Stimulated activated CD8-positive, alpha-beta memory T cell treated with anti-CD3 and anti-CD28 coated beads, Interleukin-4, amount 100 ng/mL, for 1 hour (primary cell): ENCODE results near the gene CEP152.
"Not testable (repeated sequence)": the region's sequence is repeated elsewhere in the genome, so short reads cannot be mapped to it uniquely, and the experiment has no call there.

Experiments used
- DNase-seq, 2 donors: peaks; one replicate each; pipeline ENCODE4 v3.0.0-alpha.2; 2020; ENCODE audit warnings: low read depth in 2 of 2, low spot score in 1 of 2

The CEP152 gene, protein sequence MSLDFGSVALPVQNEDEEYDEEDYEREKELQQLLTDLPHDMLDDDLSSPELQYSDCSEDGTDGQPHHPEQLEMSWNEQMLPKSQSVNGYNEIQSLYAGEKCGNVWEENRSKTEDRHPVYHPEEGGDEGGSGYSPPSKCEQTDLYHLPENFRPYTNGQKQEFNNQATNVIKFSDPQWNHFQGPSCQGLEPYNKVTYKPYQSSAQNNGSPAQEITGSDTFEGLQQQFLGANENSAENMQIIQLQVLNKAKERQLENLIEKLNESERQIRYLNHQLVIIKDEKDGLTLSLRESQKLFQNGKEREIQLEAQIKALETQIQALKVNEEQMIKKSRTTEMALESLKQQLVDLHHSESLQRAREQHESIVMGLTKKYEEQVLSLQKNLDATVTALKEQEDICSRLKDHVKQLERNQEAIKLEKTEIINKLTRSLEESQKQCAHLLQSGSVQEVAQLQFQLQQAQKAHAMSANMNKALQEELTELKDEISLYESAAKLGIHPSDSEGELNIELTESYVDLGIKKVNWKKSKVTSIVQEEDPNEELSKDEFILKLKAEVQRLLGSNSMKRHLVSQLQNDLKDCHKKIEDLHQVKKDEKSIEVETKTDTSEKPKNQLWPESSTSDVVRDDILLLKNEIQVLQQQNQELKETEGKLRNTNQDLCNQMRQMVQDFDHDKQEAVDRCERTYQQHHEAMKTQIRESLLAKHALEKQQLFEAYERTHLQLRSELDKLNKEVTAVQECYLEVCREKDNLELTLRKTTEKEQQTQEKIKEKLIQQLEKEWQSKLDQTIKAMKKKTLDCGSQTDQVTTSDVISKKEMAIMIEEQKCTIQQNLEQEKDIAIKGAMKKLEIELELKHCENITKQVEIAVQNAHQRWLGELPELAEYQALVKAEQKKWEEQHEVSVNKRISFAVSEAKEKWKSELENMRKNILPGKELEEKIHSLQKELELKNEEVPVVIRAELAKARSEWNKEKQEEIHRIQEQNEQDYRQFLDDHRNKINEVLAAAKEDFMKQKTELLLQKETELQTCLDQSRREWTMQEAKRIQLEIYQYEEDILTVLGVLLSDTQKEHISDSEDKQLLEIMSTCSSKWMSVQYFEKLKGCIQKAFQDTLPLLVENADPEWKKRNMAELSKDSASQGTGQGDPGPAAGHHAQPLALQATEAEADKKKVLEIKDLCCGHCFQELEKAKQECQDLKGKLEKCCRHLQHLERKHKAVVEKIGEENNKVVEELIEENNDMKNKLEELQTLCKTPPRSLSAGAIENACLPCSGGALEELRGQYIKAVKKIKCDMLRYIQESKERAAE (N-terminal part only)

DNA sequence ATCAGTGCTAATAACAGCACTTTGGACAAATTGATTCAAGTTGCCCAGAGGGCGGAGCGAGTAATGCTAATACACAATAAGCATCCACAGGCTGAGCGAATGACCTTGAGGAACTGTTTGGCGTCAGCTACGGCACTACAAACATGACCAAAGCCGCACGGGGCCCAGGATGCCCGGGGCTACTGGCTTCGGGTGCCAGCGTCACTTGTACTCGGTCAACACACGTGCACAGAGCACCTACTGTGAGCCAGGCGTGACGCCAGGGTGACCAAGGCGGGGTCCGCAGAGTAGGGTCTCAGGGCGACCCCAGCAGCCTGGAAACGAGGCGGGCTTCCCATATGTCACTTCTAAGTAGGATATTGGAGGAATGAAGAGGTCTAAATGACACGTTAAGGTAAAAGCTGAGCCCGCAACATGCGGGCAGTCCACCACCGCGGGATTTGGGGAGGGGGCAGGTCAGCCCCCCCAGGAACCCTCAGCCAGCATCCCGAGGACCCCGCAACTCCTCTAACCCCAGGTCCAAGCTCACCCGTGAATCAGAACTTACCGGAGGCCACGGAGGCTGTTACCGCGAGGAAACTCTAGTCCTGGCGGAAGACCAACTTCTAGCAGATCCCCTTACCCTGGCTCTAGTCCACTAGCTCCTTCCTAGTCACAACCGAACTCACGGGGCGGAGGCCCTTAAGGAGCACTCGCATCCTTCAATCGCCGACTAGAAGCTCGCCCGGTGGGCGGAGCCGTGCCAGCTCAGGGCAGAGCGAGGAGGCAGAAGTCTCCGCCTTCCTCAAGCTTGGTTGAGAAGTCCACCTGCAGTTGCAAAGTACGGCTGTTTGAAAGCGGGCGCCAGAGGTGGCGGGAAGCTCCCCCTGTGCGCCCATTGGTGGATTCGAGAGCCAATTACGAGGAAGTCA is at the start of gene CEP152:
Gene CEP152 (minus strand): TSS at position 656 of the 911 bp plus-strand sequence. CDS start 5,420 bp downstream, outside the sequence.
- DNase-seq: peak; percentile 95 to 96

DNA sequence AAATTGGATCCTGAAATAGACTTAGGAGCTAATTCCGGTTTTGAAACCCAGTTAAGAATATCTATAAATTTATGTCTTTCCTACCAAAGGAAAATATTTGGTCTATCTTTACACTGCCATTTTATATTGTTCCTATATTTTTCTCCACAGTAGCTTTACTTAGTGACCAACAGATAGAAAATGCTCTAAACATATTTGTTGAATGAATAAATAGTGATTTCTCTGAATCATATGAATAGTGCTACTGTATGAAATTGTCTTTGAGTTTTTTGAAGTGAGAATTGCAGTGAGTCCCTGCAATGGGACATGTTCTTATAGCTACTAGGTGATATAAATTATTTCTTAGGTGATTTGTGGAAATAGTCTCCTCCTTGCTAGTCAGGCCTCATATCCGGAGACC is 48.6 kb upstream of the CEP152 start:
- DNase-seq: no peak

DNA sequence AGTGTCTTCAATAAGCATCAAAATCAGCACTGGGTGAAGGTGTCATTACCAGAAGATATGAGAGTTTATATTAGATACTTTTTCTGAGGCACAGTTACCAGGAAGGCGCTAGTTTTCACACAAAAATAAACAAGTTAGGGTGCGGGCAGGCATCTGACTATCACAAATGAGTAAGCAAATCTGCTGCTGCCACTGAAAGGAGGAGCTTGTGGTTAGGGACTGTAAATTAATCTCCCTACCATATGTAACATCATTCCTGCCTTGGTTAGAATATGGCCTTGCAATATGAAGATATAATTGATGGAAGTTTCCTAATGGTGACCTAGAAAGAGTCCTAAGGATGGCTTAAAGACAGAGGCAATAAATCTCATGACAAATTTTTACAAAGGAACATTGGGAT is 47.5 kb upstream of the CEP152 start:
- no peak for DNase-seq

DNA sequence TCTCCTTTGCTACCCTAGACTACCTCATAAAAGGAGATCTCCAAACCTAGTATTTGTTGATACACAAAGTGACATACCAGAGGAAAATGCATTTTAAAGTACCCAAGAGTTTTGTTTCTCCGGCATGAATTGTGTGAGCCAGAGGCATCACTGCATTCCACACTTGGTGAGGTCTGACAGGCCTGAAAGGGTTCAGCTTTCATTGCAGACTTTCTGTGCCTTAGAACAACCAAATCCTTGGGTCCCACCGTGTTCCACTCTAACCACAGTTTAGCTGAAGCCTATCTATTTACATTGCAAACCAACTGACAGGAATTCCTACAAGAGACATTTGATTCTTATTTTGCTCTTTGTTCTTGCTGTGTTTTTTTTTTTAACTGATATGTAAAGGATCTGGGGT is 46.1 kb upstream of the CEP152 start:
- no peak for DNase-seq

DNA sequence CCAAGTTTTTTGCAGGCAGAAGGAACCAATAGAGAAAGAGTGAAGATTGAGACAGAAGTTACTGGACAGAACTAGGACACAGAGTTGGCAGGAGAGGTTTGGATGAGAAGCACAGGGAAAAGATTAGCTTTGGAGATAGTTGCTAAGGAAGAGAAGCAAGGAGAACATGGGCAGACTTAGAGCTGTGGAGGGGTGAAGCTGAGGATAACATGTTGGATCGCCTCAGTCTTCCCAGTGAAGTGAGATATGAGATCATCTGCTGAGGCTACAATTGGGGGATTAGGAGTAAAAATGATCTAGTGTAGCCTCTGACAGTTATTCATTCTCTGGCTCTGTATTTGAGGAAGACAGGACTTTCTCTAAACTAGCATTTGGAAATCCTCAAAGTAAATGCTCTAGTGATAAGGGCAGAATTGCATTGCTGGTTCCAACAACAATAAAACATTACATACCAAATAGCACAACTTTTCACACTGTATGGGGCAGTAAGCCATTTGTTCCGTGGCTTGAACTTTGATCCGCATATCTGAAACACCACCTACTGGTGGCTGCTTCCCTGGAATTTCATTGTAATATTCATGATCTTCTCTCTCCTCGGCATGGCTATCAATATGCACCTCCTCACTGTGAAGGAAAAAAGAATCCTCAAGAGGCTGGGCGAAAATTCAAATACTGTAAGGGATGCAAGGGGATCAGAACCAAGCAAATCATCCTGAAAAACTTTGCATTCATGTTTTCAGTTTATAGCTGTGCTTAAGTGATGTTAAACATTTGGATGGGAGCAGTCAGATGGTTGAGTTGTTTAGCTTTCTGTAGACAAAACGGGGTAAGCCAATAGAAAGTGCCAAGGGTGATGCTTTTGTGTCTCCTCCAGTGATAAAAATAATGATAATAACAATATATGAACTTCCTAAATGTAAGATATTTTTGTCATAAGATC is 44.9 kb upstream of the CEP152 start:
- DNase-seq: no peak

DNA sequence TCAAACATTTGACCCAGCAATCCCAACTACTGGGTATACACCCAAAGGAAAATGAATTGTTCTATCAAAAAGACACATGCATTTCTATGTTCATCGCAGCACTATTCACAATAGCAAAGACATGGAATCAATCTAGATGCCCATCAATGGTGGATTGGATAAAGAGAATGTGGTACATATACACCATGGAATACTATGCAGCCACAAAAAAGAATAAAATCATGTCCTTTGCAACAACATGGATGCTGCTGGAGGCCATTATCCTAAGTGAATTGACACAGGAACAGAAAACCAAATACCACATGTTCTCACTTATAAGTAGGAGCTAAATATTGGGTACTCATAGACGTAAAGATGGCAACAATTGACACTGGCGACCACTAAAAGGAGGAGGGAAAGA is 43.6 kb upstream of the CEP152 start:
- DNase-seq: not testable (repeated sequence)

DNA sequence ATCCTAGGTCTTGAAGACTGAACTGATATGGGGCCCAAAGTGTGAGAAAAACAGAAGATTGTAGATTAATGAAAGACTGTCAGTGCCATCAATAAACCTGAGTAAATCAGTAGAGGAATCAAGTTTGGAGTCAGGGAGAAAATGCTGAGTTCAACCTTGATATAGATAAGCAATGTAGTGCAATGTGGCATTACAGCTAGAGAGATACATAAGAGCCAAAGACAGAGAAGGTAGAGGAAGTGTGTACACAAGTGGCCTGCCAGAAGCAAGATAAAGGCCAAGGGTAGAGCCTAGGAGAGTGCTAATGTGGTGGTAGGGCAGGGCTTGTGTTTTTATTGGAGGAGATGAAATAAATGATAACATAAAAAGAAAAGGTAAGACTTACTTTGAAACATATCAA is 41.1 kb upstream of the CEP152 start:
- no peak for DNase-seq

DNA sequence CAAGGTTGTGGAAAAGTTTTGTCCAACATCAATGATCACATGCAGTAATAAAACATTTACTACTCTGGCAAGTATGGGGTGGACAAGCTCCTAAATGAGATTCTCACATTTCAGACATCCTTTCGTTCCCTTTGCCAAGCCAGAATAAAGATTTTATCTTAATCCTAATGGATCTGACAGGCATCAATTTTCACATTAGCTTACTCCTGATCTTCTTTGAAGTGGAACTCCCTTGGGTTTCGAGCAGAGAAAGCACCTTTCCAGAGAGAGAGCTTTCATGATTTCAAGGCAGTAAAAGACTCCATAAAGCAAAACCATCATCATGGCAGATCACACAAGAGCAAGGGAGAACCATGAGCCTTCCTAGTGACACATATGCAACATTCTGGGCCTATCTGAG is 39.8 kb upstream of the CEP152 start:
- DNase-seq: no peak

DNA sequence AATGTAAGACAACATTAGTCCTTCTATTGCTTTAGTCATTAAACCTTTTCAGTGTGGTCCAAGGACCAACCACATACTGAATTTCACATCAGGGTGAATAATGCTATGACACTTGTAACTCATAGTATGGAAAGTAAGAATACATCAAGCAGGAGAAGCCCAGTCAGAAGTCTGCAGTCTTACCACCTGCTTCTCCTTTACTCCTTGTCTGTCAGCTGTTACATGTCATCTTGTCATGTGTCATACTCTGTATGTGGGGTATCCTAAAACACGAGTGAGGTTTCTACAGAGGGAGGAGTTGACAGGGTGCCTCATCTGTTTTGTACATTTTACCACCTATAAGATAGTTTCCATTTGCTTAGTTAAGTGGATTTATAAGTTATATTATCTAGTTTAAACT is 34.3 kb upstream of the CEP152 start:
- DNase-seq: no peak

DNA sequence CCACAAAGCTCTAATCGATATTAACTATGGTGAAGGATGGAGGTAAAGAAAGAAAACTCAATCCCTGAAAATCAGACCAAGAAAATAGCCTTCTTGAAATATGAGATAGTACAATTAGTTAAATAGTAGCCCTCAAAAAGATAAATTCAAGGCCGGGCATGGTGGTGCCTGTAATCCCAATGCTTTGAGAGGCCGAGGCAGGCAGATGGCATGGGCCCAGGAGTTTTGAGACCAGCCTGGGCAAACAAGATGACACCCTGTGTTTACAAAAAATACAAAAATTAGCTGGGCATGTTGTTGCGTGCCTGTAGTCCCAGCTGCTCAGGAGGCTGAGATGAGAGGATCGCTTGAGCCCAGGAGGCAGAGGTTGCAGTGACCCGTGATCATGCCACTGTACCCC is 31.6 kb upstream of the CEP152 start:
- DNase-seq: no peak

DNA sequence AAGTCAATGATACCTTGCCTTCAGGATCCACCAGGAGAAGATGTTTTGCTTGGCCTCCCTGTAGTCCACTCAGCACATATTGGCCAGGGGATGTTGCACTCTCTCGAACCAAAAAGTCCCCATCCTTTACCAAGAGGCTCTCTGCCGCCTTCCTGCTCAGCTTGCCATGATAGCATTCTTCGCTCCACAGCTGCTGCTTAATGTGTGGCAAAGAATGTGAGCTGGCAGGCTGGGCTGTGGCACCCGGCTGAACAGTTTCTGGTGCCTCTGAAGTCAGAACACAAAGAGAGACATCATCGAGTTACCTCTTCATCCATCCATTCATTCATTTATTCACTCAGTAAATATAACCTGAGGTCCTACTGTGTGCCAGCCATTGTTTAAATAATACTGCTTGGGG is 23.9 kb upstream of the CEP152 start:
- DNase-seq: no peak

DNA sequence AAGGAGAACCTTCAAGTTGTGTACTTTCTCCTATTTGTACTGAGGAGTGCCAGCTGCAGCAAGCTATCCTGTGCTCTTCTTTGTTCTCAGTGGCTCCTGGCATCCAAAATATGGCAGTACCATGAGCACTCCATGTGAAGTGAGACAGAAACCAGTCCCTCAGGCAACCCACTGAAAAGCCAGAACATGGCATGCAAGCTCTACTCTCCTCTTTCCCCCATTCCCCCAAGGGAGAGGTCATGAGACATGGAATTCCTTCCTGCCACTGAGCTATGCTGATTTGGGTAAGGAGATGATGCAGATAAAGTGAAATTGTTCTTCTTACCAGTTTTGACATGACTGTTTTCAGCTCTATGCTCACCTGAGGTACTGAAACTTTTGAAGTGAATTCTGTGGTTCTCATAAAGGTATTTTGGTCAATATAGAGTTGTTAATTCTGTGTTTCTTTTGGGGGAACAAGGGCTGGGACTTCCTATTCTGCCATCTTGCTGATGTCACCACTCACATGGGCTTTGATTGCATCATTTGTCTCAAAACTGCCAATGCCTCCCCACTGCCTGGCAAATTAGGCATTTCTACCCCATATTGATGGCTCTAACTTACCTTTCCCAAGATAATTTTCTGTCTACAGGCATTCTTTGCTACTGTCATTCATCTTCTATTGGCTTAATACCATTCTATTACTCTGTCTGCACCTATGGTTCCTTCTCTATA is 22.8 kb upstream of the CEP152 start:
- no peak for DNase-seq

DNA sequence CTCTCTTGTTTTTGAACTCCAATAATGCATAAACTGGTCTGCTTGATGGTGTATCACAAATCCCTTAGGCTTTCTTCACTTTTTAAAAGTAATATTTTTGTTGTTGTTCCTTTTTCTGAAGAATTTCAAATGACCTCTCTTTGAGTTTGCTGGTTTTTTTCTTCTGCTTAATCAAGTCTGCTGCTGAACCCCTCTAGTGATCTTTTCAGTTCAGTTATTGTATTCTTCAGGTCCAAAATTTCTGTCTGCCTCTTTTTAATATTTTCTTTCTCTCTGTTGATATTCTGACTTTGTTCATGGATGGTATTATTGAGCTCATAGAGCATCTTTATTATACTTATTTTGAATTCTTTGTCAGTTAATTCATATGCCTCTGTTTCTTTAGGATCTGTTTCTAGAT is 21.8 kb upstream of the CEP152 start:
- no peak for DNase-seq

DNA sequence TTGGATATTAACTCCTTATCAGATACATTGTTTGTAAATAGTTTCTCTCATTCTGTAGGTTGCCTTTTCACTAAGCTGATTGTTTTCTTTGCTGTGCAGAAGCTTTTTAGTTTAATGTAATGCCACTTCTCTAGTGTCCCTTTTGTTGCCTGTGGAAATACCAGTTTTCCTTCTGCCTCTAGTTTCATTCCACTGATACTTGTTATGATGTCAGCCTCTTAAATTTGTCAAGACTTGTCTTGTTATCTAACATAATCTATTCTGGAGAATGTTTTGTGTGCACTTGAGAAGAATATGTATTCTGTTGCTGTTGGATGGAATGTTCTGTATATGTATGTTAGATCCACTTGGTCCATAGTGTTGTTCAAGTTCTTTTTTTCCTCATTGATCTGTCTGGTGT is 18.0 kb upstream of the CEP152 start:
- DNase-seq: no peak

DNA sequence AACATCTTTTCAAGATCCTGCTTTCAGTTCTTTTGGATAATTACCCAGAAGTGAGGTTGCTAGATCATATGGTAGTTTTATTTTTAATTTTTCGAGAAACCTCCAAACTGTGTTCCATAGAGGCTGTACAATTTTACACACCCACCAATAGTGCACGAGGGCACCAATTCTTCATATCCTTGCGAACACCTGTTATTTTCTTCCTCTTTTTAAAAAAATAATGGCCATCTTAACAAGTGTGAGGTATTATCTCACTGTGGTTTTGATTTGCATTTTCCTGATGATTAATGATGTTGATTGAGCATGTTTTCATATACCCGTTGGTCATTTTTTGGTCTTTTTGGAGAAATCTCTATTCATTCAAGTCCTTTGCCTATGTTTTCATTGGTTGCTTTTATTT is 17.6 kb upstream of the CEP152 start:
- no peak for DNase-seq

DNA sequence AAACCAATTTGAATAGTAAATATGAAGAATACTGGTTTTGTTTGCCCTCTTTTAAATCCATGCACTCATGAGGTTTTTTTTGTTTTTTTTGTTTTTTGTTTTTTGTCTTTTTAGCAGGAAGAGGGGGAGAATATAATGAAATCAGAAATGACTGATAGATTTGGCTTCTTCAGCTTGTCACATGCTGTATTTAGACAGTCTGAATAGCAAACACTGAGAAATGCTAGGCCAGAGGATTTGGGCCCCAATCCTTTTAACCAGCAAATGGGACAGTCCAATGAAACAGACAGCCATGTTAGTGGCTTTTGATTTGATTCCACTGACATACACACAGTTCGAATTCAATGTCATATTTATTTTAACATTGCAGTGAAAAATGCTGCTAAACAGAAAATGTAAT is 14.2 kb upstream of the CEP152 start:
- DNase-seq: no peak

DNA sequence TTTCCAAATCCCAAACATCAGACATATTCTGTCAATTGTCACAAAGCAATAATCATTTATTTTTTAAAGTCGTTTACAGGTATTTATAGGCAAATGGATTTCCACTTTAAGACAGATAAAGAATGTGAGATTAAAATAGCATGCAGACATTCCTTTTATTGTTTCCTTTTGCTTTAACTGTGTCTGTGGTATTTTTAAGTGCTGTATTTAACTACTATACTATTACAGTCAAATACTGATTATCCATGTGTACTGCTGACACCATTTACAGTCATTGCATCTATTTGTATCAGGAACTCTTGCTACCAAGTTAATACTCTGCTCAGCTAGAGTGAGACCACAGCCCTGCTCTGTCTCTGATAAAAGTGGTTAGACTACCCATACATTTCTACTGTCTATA is 12.8 kb upstream of the CEP152 start:
- no peak for DNase-seq

DNA sequence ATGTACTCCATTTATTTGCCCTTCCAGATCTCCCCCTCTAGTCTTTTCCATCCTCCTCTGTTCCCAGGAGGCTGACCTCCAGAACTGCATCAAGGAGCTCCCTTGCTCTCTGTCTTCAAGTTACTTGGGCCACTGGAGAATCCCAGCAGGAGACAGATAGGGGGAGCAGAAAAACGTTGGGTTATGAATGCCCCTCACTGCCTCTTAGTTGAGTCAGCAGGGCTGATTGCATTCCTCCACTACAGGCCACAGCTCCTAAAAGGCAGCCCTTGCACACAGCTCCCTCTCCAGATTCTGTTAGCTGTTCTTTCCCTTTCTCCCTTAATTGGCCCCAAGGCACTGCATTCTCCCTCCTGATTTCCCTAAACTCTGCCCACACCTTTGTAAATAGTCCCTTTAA is 12.4 kb upstream of the CEP152 start:
- no peak for DNase-seq

DNA sequence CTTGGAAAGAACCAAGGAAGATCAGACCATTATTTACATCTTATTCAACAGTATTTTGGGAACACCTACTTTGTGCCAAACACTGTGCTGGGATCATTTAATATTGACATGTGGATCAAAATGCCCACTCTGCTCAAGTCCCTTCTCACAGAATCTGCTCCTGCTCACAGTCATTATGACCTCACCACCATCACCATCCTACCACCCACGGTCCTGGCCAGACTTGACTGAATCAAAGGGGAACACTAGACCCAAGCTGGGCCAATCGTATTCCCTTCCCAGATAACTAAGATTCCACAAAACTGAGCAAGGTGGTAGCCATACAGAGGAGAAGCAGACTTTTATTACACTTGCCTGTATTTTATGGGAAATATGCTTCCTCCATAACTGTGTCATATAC is 3.4 kb upstream of the CEP152 start:
- DNase-seq: no peak
